ENCODE measurements around the gene HSD17B12.

DNA sequence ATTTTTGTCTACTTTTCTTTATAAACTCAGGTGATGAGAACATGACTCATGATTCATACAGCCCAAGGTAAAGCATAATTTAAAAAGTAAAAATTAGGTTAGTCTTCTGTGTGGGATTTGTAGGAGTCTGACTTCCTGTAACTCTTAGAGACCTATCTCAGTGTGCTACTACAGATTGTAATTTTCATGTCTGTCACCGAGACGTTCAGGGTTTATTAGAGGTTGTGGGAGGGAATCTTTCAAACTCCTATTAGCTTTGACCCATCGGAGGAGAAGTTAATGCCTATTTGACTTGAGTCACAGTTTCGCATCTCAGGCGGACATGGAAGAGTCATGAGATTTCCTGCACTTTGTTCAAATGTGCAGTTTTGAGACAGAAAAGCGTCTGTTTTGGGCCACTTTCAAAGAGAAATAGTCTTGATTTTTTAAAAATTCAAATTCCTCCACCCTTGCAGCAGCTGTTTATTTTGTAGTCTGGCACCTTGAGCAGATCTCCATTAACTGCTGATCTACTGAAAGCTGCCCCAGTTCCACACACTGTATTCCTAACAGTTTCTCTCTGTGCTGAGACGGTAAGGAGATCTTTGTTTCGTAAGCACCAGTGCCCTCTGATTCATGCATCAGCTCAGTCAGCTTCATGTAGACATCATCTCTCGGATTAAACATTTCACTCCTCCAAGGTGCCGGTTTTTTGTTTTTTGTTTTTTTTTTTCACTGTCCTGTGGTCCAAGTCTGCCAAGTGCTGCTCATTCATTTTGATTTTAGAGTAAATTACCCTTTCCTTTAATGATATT is 224.4 kb downstream of the HSD17B12 start:
- TF ChIP-seq, protein P1, sequence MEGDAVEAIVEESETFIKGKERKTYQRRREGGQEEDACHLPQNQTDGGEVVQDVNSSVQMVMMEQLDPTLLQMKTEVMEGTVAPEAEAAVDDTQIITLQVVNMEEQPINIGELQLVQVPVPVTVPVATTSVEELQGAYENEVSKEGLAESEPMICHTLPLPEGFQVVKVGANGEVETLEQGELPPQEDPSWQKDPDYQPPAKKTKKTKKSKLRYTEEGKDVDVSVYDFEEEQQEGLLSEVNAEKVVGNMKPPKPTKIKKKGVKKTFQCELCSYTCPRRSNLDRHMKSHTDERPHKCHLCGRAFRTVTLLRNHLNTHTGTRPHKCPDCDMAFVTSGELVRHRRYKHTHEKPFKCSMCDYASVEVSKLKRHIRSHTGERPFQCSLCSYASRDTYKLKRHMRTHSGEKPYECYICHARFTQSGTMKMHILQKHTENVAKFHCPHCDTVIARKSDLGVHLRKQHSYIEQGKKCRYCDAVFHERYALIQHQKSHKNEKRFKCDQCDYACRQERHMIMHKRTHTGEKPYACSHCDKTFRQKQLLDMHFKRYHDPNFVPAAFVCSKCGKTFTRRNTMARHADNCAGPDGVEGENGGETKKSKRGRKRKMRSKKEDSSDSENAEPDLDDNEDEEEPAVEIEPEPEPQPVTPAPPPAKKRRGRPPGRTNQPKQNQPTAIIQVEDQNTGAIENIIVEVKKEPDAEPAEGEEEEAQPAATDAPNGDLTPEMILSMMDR (conservative IDR thresholded peaks at IDR 0.05): no peak
- no peak for TF ChIP-seq ZFX (IDR thresholded peaks at IDR 0.05)

Measured in C4-2B (cell line).